ENCODE data around the gene SLC13A3. TPM values are rescaled to one million over a fixed set of nuclear protein-coding genes. Genes with fewer than 3 reads are reported as not detected.

SLC13A3 gene
- total and polyA plus RNA-seq, 2 of the 4 experiments (the other 2 are of a cell fraction): 2.5 to 4.2 TPM

DNA sequence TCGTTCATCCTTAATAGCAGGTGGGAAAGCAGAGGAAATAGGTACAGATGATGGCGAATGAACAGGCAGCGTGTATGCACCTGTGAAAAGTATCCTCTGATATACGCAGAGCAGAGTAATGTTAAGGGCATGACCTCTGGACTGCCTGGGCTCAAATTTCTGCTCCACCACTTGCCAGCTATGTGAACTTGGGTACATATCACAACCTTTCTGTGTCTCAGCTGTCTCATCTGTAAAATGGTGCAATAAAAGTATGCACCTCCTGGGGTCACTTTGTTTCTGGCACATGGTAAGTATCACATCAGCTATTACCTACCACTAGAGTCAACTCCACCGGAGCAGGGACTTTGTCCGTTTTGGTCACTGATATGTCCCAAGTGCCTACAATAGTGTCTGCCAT, 103.3 kb downstream of the SLC13A3 start:
- Histone ChIP-seq H3K27ac (ENCODE audit: insufficient read depth, low read length) (no peak overlapping the region), H3K36me3 (ENCODE audit: control insufficient read depth, insufficient read depth, low read length) (no peaks in the 10 kb centered on the region), H3K79me1 (ENCODE audit: low read depth in 1 of 2, low read length in 2 of 2) (no peaks in the 10 kb centered on the region), H2BK15ac (ENCODE audit: low read depth, low read length) (no peak overlapping the region), H3K4me1 (ENCODE audit: control insufficient read depth, insufficient read depth, low read length) (no peaks in the 10 kb centered on the region), H2BK20ac (ENCODE audit: low read depth, low read length) (no peak overlapping the region), H4K5ac (ENCODE audit: low read depth, low read length) (no peak overlapping the region), H3K9ac (ENCODE audit: low read depth, low read length) (no peak overlapping the region), H3K4me2 (ENCODE audit: low read depth, low read length) (no peak overlapping the region), H3K4me3 (ENCODE audit: insufficient read depth, low read depth, low read length) (no peak overlapping the region), H2AK5ac (ENCODE audit: low read depth, low read length) (no peak overlapping the region), H3K23ac (ENCODE audit: low read depth, low read length) (no peak overlapping the region), H3K9me1 (ENCODE audit: insufficient read depth, low read length) (no peaks in the 10 kb centered on the region), H4K20me1 (ENCODE audit: insufficient read depth, low read length) (no peaks in the 10 kb centered on the region), H3K14ac (replicated peaks; ENCODE audit: low read depth, low read length) (no peak overlapping the region), H4K91ac (ENCODE audit: insufficient read depth, low read depth, low read length) (no peak overlapping the region), H2AK9ac (replicated peaks; ENCODE audit: low read depth, low read length, poor library complexity) (no peak overlapping the region), H3K18ac (ENCODE audit: low read depth, low read length) (no peak overlapping the region), H2BK5ac (ENCODE audit: low read depth, low read length, poor library complexity, severe bottlenecking) (no peak overlapping the region), H4K8ac (ENCODE audit: low read depth in 2 of 2, low read length in 2 of 2) (no peak overlapping the region), H2AFZ (replicated peaks; ENCODE audit: low read length, poor library complexity) (no peak overlapping the region), H2BK120ac (ENCODE audit: low read depth, low read length) (no peak overlapping the region), H3K27me3 (ENCODE audit: control insufficient read depth, insufficient read depth, low read length) (peaks cover 5% of the 10 kb centered on the region), H3K4ac (ENCODE audit: low read depth, low read length) (no peak overlapping the region), H3K56ac (ENCODE audit: extremely low read depth, insufficient read depth, low read length) (no peak overlapping the region), H3K9me3 (ENCODE audit: control insufficient read depth, insufficient read depth, low read length) (no peaks in the 10 kb centered on the region)
- 50% methylated on average over 1 of the region's 6 CpGs; no CpG with 5 or more reads in 1 of the 2 experiments for WGBS, 2 experiments (ENCODE audit: extremely low coverage in 2 of 2, insufficient read length in 1 of 2)
- DNase-seq (no peak), ATAC-seq (ENCODE audit: low read depth) (no peak)
- intact Hi-C loops (cut with micrococcal nuclease) (no loop called here), in situ Hi-C loops (cut with MboI; ENCODE audit: low sequenced_read_pairs) (no loop called here), dilution Hi-C loops (cut with HindIII; ENCODE audit: low sequenced_read_pairs, unreplicated experiment) (no loop called here)
- CTCF ChIA-PET: no interaction called here
- TF ChIP-seq MAFK (IDR thresholded peaks at IDR 0.05; ENCODE audit: low read depth, low read length) (no peak), RAD21 (IDR thresholded peaks at IDR 0.05; ENCODE audit: low read length) (no peak), BHLHE40 (IDR thresholded peaks at IDR 0.05; ENCODE audit: low read depth, low read length) (no peak), NFE2L2 (IDR thresholded peaks at IDR 0.05; ENCODE audit: low read depth, low read length) (no peak), MAZ (IDR thresholded peaks at IDR 0.05; ENCODE audit: borderline replicate concordance, low read depth, low read length) (no peak), ELK1 (IDR thresholded peaks at IDR 0.05; ENCODE audit: borderline replicate concordance, low read depth, low read length) (no peak), MXI1 (IDR thresholded peaks at IDR 0.05; ENCODE audit: borderline replicate concordance, low read depth, low read length) (no peak), POLR2A (IDR thresholded peaks at IDR 0.05; ENCODE audit: low read depth, low read length) (no peak), CHD1 (IDR thresholded peaks at IDR 0.05; ENCODE audit: low read depth, low read length) (no peak)
- TF ChIP-seq, protein P1, sequence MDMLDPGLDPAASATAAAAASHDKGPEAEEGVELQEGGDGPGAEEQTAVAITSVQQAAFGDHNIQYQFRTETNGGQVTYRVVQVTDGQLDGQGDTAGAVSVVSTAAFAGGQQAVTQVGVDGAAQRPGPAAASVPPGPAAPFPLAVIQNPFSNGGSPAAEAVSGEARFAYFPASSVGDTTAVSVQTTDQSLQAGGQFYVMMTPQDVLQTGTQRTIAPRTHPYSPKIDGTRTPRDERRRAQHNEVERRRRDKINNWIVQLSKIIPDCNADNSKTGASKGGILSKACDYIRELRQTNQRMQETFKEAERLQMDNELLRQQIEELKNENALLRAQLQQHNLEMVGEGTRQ (IDR thresholded peaks at IDR 0.05; ENCODE audit: low read depth, low read length): no peak
- no TSS peak for BruUV-seq (replicated peaks)
- POLR2A ChIA-PET (ENCODE audit: unreplicated experiment): no interaction called here
